Measurements from ENCODE around the gene CNTN2. TPM values are rescaled to one million over a fixed set of nuclear protein-coding genes. Genes with fewer than 3 reads are reported as not detected.

Gene CNTN2
- total and polyA plus RNA-seq, 7 donors: 0.01 to 0.06 (median 0.05) TPM; not detected in 4

DNA sequence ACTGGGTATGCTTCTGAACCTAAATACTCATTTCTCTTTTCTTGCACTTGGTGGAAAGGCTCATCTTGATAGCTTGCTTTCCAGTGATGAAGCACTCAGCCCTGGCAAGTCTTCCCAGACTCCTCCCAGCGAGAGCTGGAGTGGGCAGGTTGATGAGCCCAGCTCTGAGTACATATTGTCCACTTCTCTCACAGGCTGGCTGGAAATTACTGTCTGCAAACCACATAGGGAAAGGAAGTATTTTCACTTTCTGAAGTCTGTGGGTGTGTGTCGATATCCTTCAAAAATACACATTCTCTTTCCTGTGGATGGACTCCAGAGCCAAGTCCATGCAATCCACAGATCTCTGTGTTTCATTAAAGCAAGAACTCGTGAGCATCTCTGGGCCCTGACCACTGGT lies 38.7 kb upstream of the CNTN2 start:
- no peak overlapping the region for H3K4me3 ChIP-seq
- no peak overlapping the region for H3K27ac ChIP-seq
- intact Hi-C loops (cut with DNase I): no loop called here
- H3K9me3 ChIP-seq: no peaks in the 10 kb centered on the region
- no peak for DNase-seq
- no peaks in the 10 kb centered on the region for H3K27me3 ChIP-seq (ENCODE audit: insufficient read depth in 3 of 3, low read length in 2 of 3)
- ATAC-seq: no peak
- H3K36me3 ChIP-seq (ENCODE audit: insufficient read depth in 1 of 2, low read depth in 1 of 2): no peaks in the 10 kb centered on the region
- WGBS, 3 donors: 67 to 73% (median 70%) methylated on average over 3 of the region's 3 CpGs
- no peaks in the 10 kb centered on the region for H3K4me1 ChIP-seq
- TF ChIP-seq, protein P1, sequence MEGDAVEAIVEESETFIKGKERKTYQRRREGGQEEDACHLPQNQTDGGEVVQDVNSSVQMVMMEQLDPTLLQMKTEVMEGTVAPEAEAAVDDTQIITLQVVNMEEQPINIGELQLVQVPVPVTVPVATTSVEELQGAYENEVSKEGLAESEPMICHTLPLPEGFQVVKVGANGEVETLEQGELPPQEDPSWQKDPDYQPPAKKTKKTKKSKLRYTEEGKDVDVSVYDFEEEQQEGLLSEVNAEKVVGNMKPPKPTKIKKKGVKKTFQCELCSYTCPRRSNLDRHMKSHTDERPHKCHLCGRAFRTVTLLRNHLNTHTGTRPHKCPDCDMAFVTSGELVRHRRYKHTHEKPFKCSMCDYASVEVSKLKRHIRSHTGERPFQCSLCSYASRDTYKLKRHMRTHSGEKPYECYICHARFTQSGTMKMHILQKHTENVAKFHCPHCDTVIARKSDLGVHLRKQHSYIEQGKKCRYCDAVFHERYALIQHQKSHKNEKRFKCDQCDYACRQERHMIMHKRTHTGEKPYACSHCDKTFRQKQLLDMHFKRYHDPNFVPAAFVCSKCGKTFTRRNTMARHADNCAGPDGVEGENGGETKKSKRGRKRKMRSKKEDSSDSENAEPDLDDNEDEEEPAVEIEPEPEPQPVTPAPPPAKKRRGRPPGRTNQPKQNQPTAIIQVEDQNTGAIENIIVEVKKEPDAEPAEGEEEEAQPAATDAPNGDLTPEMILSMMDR (IDR thresholded peaks at IDR 0.05): no peak

DNA sequence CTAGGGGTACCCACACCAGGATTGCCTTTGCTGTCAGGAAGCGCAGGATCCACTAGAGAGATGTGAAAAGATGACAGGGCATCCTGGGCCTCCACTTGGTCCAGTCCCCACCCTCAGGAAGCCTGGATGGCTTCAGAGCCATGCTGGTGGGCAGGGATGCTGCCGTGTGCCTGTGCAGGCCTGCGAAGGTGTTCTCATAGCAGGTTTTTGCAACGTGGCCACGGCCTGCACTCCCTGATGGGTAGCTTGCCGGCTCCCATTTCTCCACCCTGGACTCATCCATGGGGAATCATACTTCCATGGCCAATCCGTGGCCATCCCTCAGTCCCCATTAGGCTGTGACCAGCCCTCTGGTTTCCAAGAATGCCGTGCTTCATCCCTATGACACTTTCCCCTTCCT lies 34.1 kb upstream of the CNTN2 start:
- intact Hi-C loops (cut with DNase I): no loop called here
- no peak overlapping the region for H3K4me3 ChIP-seq
- no peak overlapping the region for H3K27ac ChIP-seq
- ATAC-seq: no peak
- H3K27me3 ChIP-seq (ENCODE audit: insufficient read depth in 3 of 3, low read length in 2 of 3): no peaks in the 10 kb centered on the region
- WGBS, 3 donors: 76 to 83% (median 83%) methylated on average over 8 of the region's 8 CpGs
- H3K9me3 ChIP-seq: no peaks in the 10 kb centered on the region
- DNase-seq: no peak
- H3K4me1 ChIP-seq: no peaks in the 10 kb centered on the region
- no peaks in the 10 kb centered on the region for H3K36me3 ChIP-seq (ENCODE audit: insufficient read depth in 1 of 2, low read depth in 1 of 2)
- TF ChIP-seq, protein P1 (IDR thresholded peaks at IDR 0.05): no peak

DNA sequence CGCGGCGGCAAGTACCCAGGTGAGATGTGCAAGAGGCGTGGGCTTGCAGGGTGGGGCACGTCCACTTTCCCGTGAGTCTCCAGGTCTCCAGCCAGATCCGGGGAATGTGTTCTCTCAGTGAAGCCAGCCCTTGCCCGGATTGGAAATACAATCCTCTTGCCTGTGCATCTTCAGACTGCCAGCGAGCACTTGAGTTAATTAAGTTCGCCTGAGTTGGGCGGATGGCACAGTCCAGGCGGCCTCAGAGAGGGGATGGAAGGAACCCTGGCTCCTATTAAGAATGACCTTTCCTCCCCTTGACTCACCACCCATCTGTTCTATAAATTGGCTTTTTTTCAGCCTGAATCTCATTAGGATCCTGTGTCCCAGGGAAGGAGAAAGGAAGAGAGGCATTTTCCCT lies 33.3 kb upstream of the CNTN2 start:
- TF ChIP-seq, protein P1 (IDR thresholded peaks at IDR 0.05): no peak
- Histone ChIP-seq H3K4me3 (no peak overlapping the region), H3K4me1 (no peaks in the 10 kb centered on the region), H3K36me3 (ENCODE audit: insufficient read depth in 1 of 2, low read depth in 1 of 2) (no peaks in the 10 kb centered on the region), H3K27ac (no peak overlapping the region), H3K27me3 (ENCODE audit: insufficient read depth in 3 of 3, low read length in 2 of 3) (no peaks in the 10 kb centered on the region), H3K9me3 (no peaks in the 10 kb centered on the region)
- ATAC-seq (no peak), DNase-seq (no peak)
- 82 to 89% (median 86%) methylated on average over 12 of the region's 12 CpGs for WGBS, 3 donors
- intact Hi-C loops (cut with DNase I): no loop called here

DNA sequence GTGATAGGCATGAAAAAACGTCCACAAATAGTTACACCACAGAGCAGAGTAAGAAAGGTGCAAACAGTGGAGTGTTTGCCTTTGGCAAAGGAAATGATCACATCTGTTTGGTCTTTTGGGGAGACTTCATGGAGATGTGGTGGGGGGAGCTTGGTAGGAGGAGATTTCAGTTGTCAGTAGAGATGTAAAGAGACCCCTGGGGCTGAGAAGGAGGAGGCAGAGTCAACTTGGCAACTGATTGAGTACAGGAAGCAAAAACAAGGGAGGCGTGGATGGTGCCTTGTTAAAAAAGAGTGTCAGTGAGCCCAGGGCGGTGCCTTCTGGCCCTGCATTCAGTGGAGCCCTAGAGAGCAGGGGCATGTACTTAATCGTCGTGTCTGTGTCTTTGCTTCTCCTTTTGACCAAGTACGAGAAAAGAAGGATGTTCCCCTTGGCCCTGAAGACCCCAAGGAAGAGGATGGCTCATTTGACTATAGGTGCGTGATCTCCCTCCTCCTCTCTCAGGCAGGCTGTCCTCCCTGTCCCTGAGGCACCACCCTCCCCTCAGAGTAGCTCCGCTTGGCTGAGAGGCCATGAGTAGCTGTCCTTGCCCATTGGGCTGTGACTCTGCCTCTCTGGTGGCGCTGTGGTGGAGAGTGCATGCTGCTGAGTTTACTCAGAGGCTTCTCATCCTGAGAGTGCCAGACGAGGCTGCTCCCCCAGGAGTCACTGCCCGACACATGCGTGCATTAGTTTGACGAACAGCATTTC lies 30.4 kb upstream of the CNTN2 start:
- H3K4me3 ChIP-seq: no peak overlapping the region
- no peaks in the 10 kb centered on the region for H3K9me3 ChIP-seq
- ATAC-seq (no peak), DNase-seq (no peak)
- no peaks in the 10 kb centered on the region for H3K27me3 ChIP-seq (ENCODE audit: insufficient read depth in 3 of 3, low read length in 2 of 3)
- WGBS, 3 donors: 70 to 76% (median 73%) methylated on average over 13 of the region's 13 CpGs
- no peaks in the 10 kb centered on the region for H3K4me1 ChIP-seq
- intact Hi-C loops (cut with DNase I): no loop called here
- no peak overlapping the region for H3K27ac ChIP-seq
- H3K36me3 ChIP-seq (ENCODE audit: insufficient read depth in 1 of 2, low read depth in 1 of 2): no peaks in the 10 kb centered on the region
- TF ChIP-seq, protein P1 (IDR thresholded peaks at IDR 0.05): no peak

Measured in psoas muscle (tissue), 8 donors.